PC-9 (cell line): ENCODE data around the gene QARS1.

Experiments
- EZH2 ChIP-seq: fragments of 200-600 bp; sonication (generic); IDR thresholded peaks from 2 replicates; pipeline ENCODE4 v1.8.0; 2017; ENCODE audit warnings: antibody characterized with exemption, low read depth
- TF ChIP-seq, protein P1 (sequence below): fragments of 200-600 bp; sonication (generic); conservative IDR thresholded peaks from 2 replicates; pipeline ENCODE4 v1.6.1; 2017; ENCODE audit warnings: mixed run types, antibody characterized with exemption, mild to moderate bottlenecking, moderate library complexity

DNA sequence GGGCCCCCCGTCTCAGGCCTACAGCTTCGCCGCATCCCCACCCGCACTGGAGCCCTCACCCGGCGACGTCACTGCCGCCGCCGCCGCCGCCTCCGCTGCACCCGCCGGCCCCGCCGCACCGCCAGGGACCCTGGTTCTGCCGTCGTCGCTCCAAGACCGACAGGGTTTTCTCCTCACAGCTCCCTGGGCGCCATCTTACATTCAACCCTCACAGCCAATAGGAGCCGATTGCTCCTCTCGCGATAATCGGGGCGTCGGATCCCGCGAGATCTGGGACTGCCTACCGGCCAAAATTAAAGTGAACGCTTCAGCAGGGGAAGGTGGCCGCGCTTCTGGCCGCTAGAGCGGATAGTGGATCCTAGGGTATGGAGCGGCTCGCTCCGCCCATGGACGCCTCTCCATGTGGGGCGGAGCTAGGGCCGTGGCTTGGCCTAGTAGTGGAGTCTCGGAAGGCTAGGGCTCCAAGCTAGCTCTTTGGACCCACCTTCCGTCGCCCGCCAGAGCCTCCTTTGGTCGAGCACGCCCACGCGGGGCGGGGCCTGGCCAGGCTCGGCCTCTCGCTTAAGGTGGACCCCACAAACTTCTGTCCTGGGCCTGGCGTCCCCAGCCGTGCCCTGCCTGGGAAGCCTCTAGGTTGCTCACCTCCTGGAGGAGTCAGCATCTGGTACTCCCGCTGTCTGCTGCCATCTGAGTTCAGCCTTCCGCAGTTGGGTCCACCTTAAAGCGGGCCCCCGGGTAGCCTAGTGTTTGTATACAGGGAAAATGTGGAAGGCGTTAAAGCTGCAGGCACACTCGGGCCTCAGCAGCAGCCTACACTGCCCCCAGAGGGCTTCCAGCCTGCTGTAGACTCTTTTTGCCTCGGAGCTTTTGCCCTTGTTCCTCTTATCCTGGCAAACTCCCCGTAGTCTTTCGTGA, 10.4 kb downstream of the QARS1 start, which contains the start of gene QRICH1:
- TF ChIP-seq, protein P1, sequence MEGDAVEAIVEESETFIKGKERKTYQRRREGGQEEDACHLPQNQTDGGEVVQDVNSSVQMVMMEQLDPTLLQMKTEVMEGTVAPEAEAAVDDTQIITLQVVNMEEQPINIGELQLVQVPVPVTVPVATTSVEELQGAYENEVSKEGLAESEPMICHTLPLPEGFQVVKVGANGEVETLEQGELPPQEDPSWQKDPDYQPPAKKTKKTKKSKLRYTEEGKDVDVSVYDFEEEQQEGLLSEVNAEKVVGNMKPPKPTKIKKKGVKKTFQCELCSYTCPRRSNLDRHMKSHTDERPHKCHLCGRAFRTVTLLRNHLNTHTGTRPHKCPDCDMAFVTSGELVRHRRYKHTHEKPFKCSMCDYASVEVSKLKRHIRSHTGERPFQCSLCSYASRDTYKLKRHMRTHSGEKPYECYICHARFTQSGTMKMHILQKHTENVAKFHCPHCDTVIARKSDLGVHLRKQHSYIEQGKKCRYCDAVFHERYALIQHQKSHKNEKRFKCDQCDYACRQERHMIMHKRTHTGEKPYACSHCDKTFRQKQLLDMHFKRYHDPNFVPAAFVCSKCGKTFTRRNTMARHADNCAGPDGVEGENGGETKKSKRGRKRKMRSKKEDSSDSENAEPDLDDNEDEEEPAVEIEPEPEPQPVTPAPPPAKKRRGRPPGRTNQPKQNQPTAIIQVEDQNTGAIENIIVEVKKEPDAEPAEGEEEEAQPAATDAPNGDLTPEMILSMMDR: peak; percentile 47; the same call in 1 of the 2 replicates
- no peak for TF ChIP-seq EZH2
